H9 (cell line): ENCODE data around the gene DNAJB5. TPM values are rescaled to one million over a fixed set of nuclear protein-coding genes. Genes with fewer than 3 reads are reported as not detected.

ENCODE experiments used
- DNase-seq: peaks from one replicate; pipeline ENCODE4 v3.0.0-alpha.2; 2017
- H2AFZ ChIP-seq: one replicate; pipeline ENCODE4 v1.6.1; 2013; ENCODE audit warnings: mild to moderate bottlenecking, low read length, control low read depth, moderate library complexity
- H2AK5ac ChIP-seq: 2 replicates; pipeline ENCODE4 v1.6.1; 2013; ENCODE audit warnings: low read length, control low read depth, mixed read lengths; ENCODE audit not compliant: insufficient read length
- H2BK120ac ChIP-seq: one replicate; pipeline ENCODE4 v1.6.1; 2013; ENCODE audit warnings: low read depth, mild to moderate bottlenecking, low read length, control low read depth, inconsistent platforms; ENCODE audit not compliant: poor library complexity, severe bottlenecking
- H2BK12ac ChIP-seq: 2 replicates; pipeline ENCODE4 v1.6.1; 2013; ENCODE audit warnings: low read length, control low read depth, mixed read lengths, low read depth; ENCODE audit not compliant: insufficient read length
- H2BK15ac ChIP-seq: 2 replicates; pipeline ENCODE4 v1.6.1; 2013; ENCODE audit warnings: low read depth, low read length, control low read depth
- H2BK20ac ChIP-seq: one replicate; pipeline ENCODE4 v1.6.1; 2013; ENCODE audit warnings: low read depth, mild to moderate bottlenecking, low read length, control low read depth, inconsistent platforms; ENCODE audit not compliant: poor library complexity, severe bottlenecking
- H2BK5ac ChIP-seq: 2 replicates; pipeline ENCODE4 v1.6.1; 2013; ENCODE audit warnings: low read length, control low read depth, mixed read lengths; ENCODE audit not compliant: insufficient read length
- H3K14ac ChIP-seq: 2 replicates; pipeline ENCODE4 v1.6.1; 2013; ENCODE audit warnings: low read length, control low read depth; ENCODE audit not compliant: insufficient read depth
- H3K18ac ChIP-seq: 2 replicates; pipeline ENCODE4 v1.6.1; 2013; ENCODE audit warnings: low read depth, mild to moderate bottlenecking, mixed read lengths, low read length, control low read depth; ENCODE audit not compliant: insufficient read length
- H3K23ac ChIP-seq: 2 replicates; pipeline ENCODE4 v1.6.1; 2013; ENCODE audit warnings: low read length, control low read depth, mixed read lengths, low read depth; ENCODE audit not compliant: insufficient read length
- H3K23me2 ChIP-seq: 2 replicates; pipeline ENCODE4 v1.6.1; 2013; ENCODE audit warnings: low read depth, mild to moderate bottlenecking, mixed read lengths, low read length, control low read depth; ENCODE audit not compliant: insufficient read length, poor library complexity, severe bottlenecking
- H3K27ac ChIP-seq: 2 replicates; pipeline ENCODE4 v1.5.1; 2013; ENCODE audit warnings: low read length, control low read depth, mixed read lengths, low read depth; ENCODE audit not compliant: insufficient read length
- H3K27me3 ChIP-seq: 2 replicates; pipeline ENCODE4 v1.6.1; 2013; ENCODE audit warnings: low read length, control low read depth, inconsistent platforms; ENCODE audit not compliant: insufficient read depth
- H3K4ac ChIP-seq: 2 replicates; pipeline ENCODE4 v1.6.1; 2013; ENCODE audit warnings: low read depth, mild to moderate bottlenecking, control low read depth, inconsistent platforms, low read length, moderate library complexity
- H3K4me1 ChIP-seq: 2 replicates; pipeline ENCODE4 v1.6.1; 2013; ENCODE audit warnings: low read length, control low read depth, inconsistent platforms; ENCODE audit not compliant: insufficient read depth
- H3K4me2 ChIP-seq: 2 replicates; pipeline ENCODE4 v1.6.1; 2013; ENCODE audit warnings: low read length, control low read depth, mixed read lengths; ENCODE audit not compliant: insufficient read length, insufficient read depth
- H3K56ac ChIP-seq: 2 replicates; pipeline ENCODE4 v1.6.1; 2013; ENCODE audit warnings: low read depth, mild to moderate bottlenecking, mixed read lengths, low read length, control low read depth; ENCODE audit not compliant: insufficient read length
- H3K79me1 ChIP-seq: 2 replicates; pipeline ENCODE4 v1.6.1; 2013; ENCODE audit warnings: low read depth, mild to moderate bottlenecking, moderate library complexity, low read length, control low read depth, inconsistent platforms; ENCODE audit not compliant: insufficient read depth, poor library complexity, severe bottlenecking
- H3K79me2 ChIP-seq: 2 replicates; pipeline ENCODE4 v1.6.1; 2013; ENCODE audit warnings: low read length, control low read depth, inconsistent platforms; ENCODE audit not compliant: insufficient read depth
- H3K9ac ChIP-seq: 2 replicates; pipeline ENCODE4 v1.6.1; 2013; ENCODE audit warnings: low read length, control low read depth, mixed read lengths; ENCODE audit not compliant: insufficient read length; ENCODE audit errors: extremely low read depth
- H3K9me3 ChIP-seq: one replicate; pipeline ENCODE4 v1.6.1; 2013; ENCODE audit warnings: low read depth, low read length, inconsistent platforms; ENCODE audit not compliant: control insufficient read depth
- H3T11ph ChIP-seq: one replicate; pipeline ENCODE4 v1.6.1; 2013; ENCODE audit warnings: mild to moderate bottlenecking, low read length, control low read depth, inconsistent platforms
- H4K20me1 ChIP-seq: one replicate; pipeline ENCODE4 v1.6.1; 2013; ENCODE audit not compliant: control insufficient read depth, insufficient read length, insufficient read depth
- H4K5ac ChIP-seq: 2 replicates; pipeline ENCODE4 v1.6.1; 2013; ENCODE audit warnings: low read depth, mild to moderate bottlenecking, mixed read lengths, low read length, control low read depth; ENCODE audit not compliant: insufficient read length
- H4K8ac ChIP-seq: replicated peaks from 2 replicates; pipeline ENCODE4 v1.6.1; 2013; ENCODE audit warnings: low read length, control low read depth, mixed read lengths, low read depth; ENCODE audit not compliant: insufficient read length
- H4K91ac ChIP-seq: 2 replicates; pipeline ENCODE4 v1.6.1; 2013; ENCODE audit warnings: low read depth, mild to moderate bottlenecking, moderate library complexity, mixed read lengths, low read length, control low read depth; ENCODE audit not compliant: insufficient read length
- H3K27ac Mint-ChIP-seq, 3 experiments: 2 replicates in 2 of 3; 3 replicates in 1 of 3; pipeline ENCODE4 v1.8.0; 2020 to 2021; ENCODE audit warnings: mixed read lengths in 3 of 3, mild to moderate bottlenecking in 1 of 3, moderate library complexity in 1 of 3
- H3K27me3 Mint-ChIP-seq: 2 replicates; pipeline ENCODE4 v1.8.0; 2021; ENCODE audit warnings: low read depth, mild to moderate bottlenecking, moderate library complexity, mixed read lengths
- H3K36me3 Mint-ChIP-seq, 3 experiments: 2 replicates in 2 of 3; 3 replicates in 1 of 3; pipeline ENCODE4 v1.8.0; 2020 to 2021; ENCODE audit warnings: low read depth in 3 of 3, mixed read lengths in 3 of 3; ENCODE audit not compliant: insufficient read depth in 1 of 3
- H3K4me1 Mint-ChIP-seq, 2 experiments: 2 replicates each; pipeline ENCODE4 v1.8.0; 2020; ENCODE audit warnings: mixed read lengths in 2 of 2
- H3K4me3 Mint-ChIP-seq, 2 experiments: 2 replicates in 1 of 2; 3 replicates in 1 of 2; pipeline ENCODE4 v1.8.0; 2020 to 2021; ENCODE audit warnings: mild to moderate bottlenecking in 2 of 2, mixed read lengths in 2 of 2, moderate library complexity in 1 of 2
- H3K9me3 Mint-ChIP-seq, 2 experiments: 2 replicates in 1 of 2; 3 replicates in 1 of 2; pipeline ENCODE4 v1.8.0; 2020; ENCODE audit warnings: mild to moderate bottlenecking in 2 of 2, mixed read lengths in 2 of 2, moderate library complexity in 1 of 2
- WGBS: extraction: QIAGEN DNeasy Blood & Tissue Kit; methylation state at CpG from one replicate; pipeline ENCODE4 v1.1.7; 2013; ENCODE audit warnings: missing lambda C conversion rate, low lambda C conversion rate, mixed read lengths; ENCODE audit not compliant: insufficient read length; ENCODE audit errors: extremely low coverage; 5-methylcytosine and 5-hydroxymethylcytosine counted together
- total RNA-seq: library from RNA; stranded (reverse); gene quantifications from 2 replicates; pipeline ENCODE4 v1.2.1, GENCODE V29; 2021
- TF ChIP-seq, protein P1 (sequence below): fragments of 200-600 bp; sonication (generic); conservative IDR thresholded peaks from 3 replicates; pipeline ENCODE4 v1.8.0; 2021; ENCODE audit warnings: antibody characterized with exemption, mild to moderate bottlenecking

The DNAJB5 gene
- total RNA-seq, 1 experiment from 2014 or later: 38.9 TPM

DNA sequence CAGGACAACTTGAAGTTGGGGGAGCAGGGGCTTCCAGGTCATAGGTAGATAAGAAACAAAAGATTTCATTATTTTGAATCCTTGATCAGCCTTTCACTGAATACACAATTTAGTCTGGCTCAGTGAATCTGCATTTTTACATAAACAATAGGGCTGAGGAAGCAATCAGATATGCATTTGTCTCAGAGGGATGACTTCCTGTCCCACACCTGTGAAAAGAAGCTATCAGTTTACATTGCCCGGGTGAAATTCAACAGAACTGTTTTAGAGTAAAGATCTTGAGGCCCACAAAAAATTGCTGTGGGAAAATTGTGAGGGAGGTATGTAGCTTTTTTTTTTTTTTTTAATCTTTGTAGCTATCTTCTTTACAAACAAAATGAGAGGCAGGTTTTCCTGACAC lies 38.3 kb downstream of the DNAJB5 start:
- no peak overlapping the region for H2BK20ac ChIP-seq
- H3K4me1 Mint-ChIP-seq: peaks cover 42 to 44% of the 10 kb centered on the region in 2 experiments
- H2BK5ac ChIP-seq: no peak overlapping the region
- H2BK120ac ChIP-seq: no peak overlapping the region
- TF ChIP-seq, protein P1, sequence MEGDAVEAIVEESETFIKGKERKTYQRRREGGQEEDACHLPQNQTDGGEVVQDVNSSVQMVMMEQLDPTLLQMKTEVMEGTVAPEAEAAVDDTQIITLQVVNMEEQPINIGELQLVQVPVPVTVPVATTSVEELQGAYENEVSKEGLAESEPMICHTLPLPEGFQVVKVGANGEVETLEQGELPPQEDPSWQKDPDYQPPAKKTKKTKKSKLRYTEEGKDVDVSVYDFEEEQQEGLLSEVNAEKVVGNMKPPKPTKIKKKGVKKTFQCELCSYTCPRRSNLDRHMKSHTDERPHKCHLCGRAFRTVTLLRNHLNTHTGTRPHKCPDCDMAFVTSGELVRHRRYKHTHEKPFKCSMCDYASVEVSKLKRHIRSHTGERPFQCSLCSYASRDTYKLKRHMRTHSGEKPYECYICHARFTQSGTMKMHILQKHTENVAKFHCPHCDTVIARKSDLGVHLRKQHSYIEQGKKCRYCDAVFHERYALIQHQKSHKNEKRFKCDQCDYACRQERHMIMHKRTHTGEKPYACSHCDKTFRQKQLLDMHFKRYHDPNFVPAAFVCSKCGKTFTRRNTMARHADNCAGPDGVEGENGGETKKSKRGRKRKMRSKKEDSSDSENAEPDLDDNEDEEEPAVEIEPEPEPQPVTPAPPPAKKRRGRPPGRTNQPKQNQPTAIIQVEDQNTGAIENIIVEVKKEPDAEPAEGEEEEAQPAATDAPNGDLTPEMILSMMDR: no peak
- no peak overlapping the region for H3K9ac ChIP-seq
- no peaks in the 10 kb centered on the region; the same call in 1 of the 2 replicates for H3K27me3 Mint-ChIP-seq
- no peak overlapping the region for H4K5ac ChIP-seq
- peaks cover 20% of the 10 kb centered on the region for H3K9me3 ChIP-seq
- H3K27ac ChIP-seq: peak overlapping the region; percentile 28
- no peaks in the 10 kb centered on the region for H3K23me2 ChIP-seq
- no peak overlapping the region for H2AFZ ChIP-seq
- peaks cover 35 to 41% of the 10 kb centered on the region in 2 experiments for H3K9me3 Mint-ChIP-seq
- H2BK15ac ChIP-seq: no peak overlapping the region
- no peaks in the 10 kb centered on the region for H3K79me1 ChIP-seq
- no peaks in the 10 kb centered on the region for H4K20me1 ChIP-seq
- no peak overlapping the region for H3K4ac ChIP-seq
- H3K27ac Mint-ChIP-seq: peak overlapping the region in 2 of 3 experiments; percentile 59 to 63; a peak in 4 of 7 replicates
- no peak overlapping the region for H3K14ac ChIP-seq
- H4K8ac ChIP-seq: no peak overlapping the region
- no peak overlapping the region for H3T11ph ChIP-seq
- no peak overlapping the region for H3K4me2 ChIP-seq
- H3K56ac ChIP-seq: no peak overlapping the region
- no peak overlapping the region for H2AK5ac ChIP-seq
- H2BK12ac ChIP-seq: no peak overlapping the region
- no peak overlapping the region for H3K4me3 Mint-ChIP-seq
- no peak overlapping the region for H4K91ac ChIP-seq
- no peak overlapping the region for H3K18ac ChIP-seq
- H3K79me2 ChIP-seq: no peaks in the 10 kb centered on the region
- no peak for DNase-seq
- H3K23ac ChIP-seq: no peak overlapping the region
- no peaks in the 10 kb centered on the region for H3K27me3 ChIP-seq
- no peaks in the 10 kb centered on the region; the same call in 1 of the 2 replicates for H3K4me1 ChIP-seq
- WGBS: no CpG with 5 or more reads among the region's 1 CpG
- H3K36me3 Mint-ChIP-seq: peaks cover 23 to 49% (median 43%) of the 10 kb centered on the region in 3 experiments
